Endothelial cell of umbilical vein (primary cell): ENCODE results near the gene N4BP3. TPM values are rescaled to one million over a fixed set of nuclear protein-coding genes. Genes with fewer than 3 reads are reported as not detected.

Experiments
- BruUV-seq: library from RNA; stranded (reverse); fragments of 400-500 nt; replicated peaks from 2 replicates; lab custom pipeline; 2021; lab: Mats Ljungman, UMichigan
- CTCF ChIA-PET: fragments of 300-600, 350-600 bp; sonication (Branson Sonifier 250); formaldehyde crosslinking; loops from one replicate; lab custom pipeline; 2021; ENCODE audit warnings: antibody characterized with exemption, inconsistent platforms; lab: Charles Lee
- POLR2A ChIA-PET: fragments of 300-600, 350-600 bp; sonication (Branson Sonifier 250); formaldehyde crosslinking; loops from one replicate; lab custom pipeline; 2021; ENCODE audit warnings: antibody characterized with exemption, inconsistent platforms; lab: Charles Lee
- DNase-seq: peaks from one replicate; pipeline ENCODE4 v3.0.0-alpha.2; 2011; ENCODE audit warnings: low read depth, low spot score
- FAIRE-seq: peaks from 2 replicates; lab custom pipeline; 2011; peaks lifted over from hg19 to GRCh38; lab: Jason Lieb, UNC
- H2AFZ ChIP-seq: 2 replicates; pipeline ENCODE4 v1.6.0; 2012; ENCODE audit warnings: low read depth, low read length, control low read depth, inconsistent platforms
- H3K27ac ChIP-seq: 2 replicates; pipeline ENCODE4 v1.5.1; 2011; ENCODE audit warnings: low read depth, mild to moderate bottlenecking, control low read depth, low read length, moderate library complexity; ENCODE audit not compliant: insufficient read depth
- H3K27me3 ChIP-seq, 2 experiments: 2 replicates each; pipeline versions ENCODE4 v1.6.0 to v1.6.1; 2011; ENCODE audit warnings: low read length in 2 of 2, mixed read lengths in 1 of 2; ENCODE audit not compliant: control insufficient read depth in 2 of 2, insufficient read depth in 2 of 2
- H3K36me3 ChIP-seq, 2 experiments: 2 replicates in 1 of 2; 3 replicates in 1 of 2; pipeline ENCODE4 v1.5.1; 2011; ENCODE audit warnings: low read length in 2 of 2, mild to moderate bottlenecking in 1 of 2, moderate library complexity in 1 of 2; ENCODE audit not compliant: control insufficient read depth in 2 of 2, insufficient read depth in 2 of 2; ENCODE audit errors: extremely low read depth in 1 of 2
- H3K4me1 ChIP-seq: 3 replicates; pipeline ENCODE4 v1.5.1; 2011; ENCODE audit warnings: mild to moderate bottlenecking, low read length; ENCODE audit not compliant: control insufficient read depth, insufficient read depth; ENCODE audit errors: extremely low read depth
- H3K4me2 ChIP-seq: 2 replicates; pipeline ENCODE4 v1.6.1; 2011; ENCODE audit warnings: low read length, control low read depth, mixed read lengths; ENCODE audit not compliant: insufficient read depth
- H3K4me3 ChIP-seq, 3 experiments: fragments of 200-600 bp in 1 of 3; sonication (generic), shearing (Covaris generic) in 1 of 3; replicated peaks in 1 of 3; 2 replicates each; pipeline ENCODE4 v1.5.1; 2011 to 2016; ENCODE audit warnings: control low read depth in 3 of 3, low read length in 3 of 3, mild to moderate bottlenecking in 2 of 3, inconsistent platforms in 1 of 3, low read depth in 1 of 3, moderate library complexity in 1 of 3; ENCODE audit not compliant: insufficient read depth in 1 of 3
- H3K79me2 ChIP-seq: 2 replicates; pipeline ENCODE4 v1.6.0; 2012; ENCODE audit warnings: low read length, inconsistent platforms; ENCODE audit not compliant: control insufficient read depth, insufficient read depth
- H3K9ac ChIP-seq: replicated peaks from 2 replicates; pipeline ENCODE3; 2011; ENCODE audit warnings: low read length, control low read depth; ENCODE audit not compliant: insufficient read depth; ENCODE audit errors: extremely low read depth
- H3K9me1 ChIP-seq: replicated peaks from 3 replicates; pipeline ENCODE4 v1.6.0; 2011; ENCODE audit warnings: mild to moderate bottlenecking, low read length; ENCODE audit not compliant: control insufficient read depth, insufficient read depth; ENCODE audit errors: extremely low read depth
- H3K9me3 ChIP-seq: replicated peaks from 2 replicates; pipeline ENCODE4 v1.5.1; 2012; ENCODE audit warnings: low read length, inconsistent platforms; ENCODE audit not compliant: control insufficient read depth, insufficient read depth
- H4K20me1 ChIP-seq: replicated peaks from 2 replicates; pipeline ENCODE3; 2011; ENCODE audit warnings: mild to moderate bottlenecking, low read length; ENCODE audit not compliant: control insufficient read depth, insufficient read depth; ENCODE audit errors: extremely low read depth
- FOS ChIP-seq: IDR thresholded peaks from 2 replicates; pipeline ENCODE4 v1.6.1; 2011; ENCODE audit warnings: mild to moderate bottlenecking, low read length, moderate library complexity, borderline replicate concordance; ENCODE audit not compliant: insufficient read depth
- GATA2 ChIP-seq: IDR thresholded peaks from 2 replicates; pipeline ENCODE4 v1.7.0; 2011; ENCODE audit warnings: low read depth, mild to moderate bottlenecking, moderate library complexity, mixed read lengths, low read length; ENCODE audit not compliant: insufficient read length, insufficient read depth
- JUN ChIP-seq: IDR thresholded peaks from 2 replicates; pipeline ENCODE4 v1.6.1; 2011; ENCODE audit warnings: borderline replicate concordance, low read depth; ENCODE audit not compliant: insufficient read length, insufficient read depth
- MYC ChIP-seq: IDR thresholded peaks from one replicate; pipeline ENCODE4 v1.6.1; 2011; ENCODE audit warnings: mild to moderate bottlenecking, low read depth, low read length
- dilution Hi-C: fragments of 300-500 bp; cut with MboI; formaldehyde crosslinking; loops from one replicate; pipeline ENCODE4 v1.15.0; 2019; ENCODE audit warnings: low sequenced_read_pairs; ENCODE audit not compliant: extremely low pct_ligation_motif_present
- intact Hi-C: fragments of 100-400 bp; cut with micrococcal nuclease; formaldehyde crosslinking; loops from one replicate; pipeline ENCODE4 v1.10.0; 2022
- polyA plus RNA-seq, 4 experiments: library from polyadenylated mRNA; depleted of rRNA in 3 of 4; stranded (reverse) in 3 of 4; unstranded in 1 of 4; fragments of >200 nt; gene quantifications; 2 replicates each; pipeline versions ENCODE4 v1.2.1 to v1.2.3, GENCODE V29; 2011 to 2012; ENCODE audit warnings: missing spikeins in 1 of 4
- total RNA-seq: library from RNA; stranded (reverse); gene quantifications from 2 replicates; pipeline ENCODE4 v1.2.3, GENCODE V29; 2021
- TF ChIP-seq, protein P1 (sequence below), 2 donors: IDR thresholded peaks; 1 replicate in 1 of 2; 2 replicates in 1 of 2; pipeline ENCODE4 v1.5.1; 2011; ENCODE audit warnings: low read length in 2 of 2, mild to moderate bottlenecking in 2 of 2, moderate library complexity in 2 of 2, control low read depth in 1 of 2, inconsistent platforms in 1 of 2, low read depth in 1 of 2; ENCODE audit not compliant: insufficient read depth in 1 of 2; ENCODE audit errors: extremely low read depth in 1 of 2

The N4BP3 gene
- total and polyA plus RNA-seq, 2 donors (not counting 3 experiments of a cell fraction or from before 2014, with no cell fraction given): 11.8 to 38.2 TPM

DNA sequence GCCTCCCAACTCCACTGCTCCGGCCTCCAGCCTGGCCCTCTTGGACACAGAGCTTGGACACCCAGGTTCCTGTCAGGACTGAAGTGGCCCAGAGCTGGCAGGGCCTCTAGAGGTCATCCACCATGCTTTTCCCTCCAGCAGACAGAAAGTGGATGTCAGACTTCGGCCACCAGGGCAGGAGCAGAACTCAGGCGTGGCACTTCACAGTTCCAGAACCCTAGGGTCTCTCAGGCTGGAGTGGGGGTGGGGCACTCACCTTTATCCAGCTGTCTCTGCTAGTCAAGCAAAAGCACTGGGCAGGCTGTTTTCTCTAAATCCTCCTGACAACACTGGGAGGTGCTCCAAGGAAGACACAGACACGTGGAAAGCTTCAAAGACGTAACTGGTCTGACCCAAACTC lies 35.6 kb upstream of the N4BP3 start:
- H3K79me2 ChIP-seq: no peaks in the 10 kb centered on the region
- no peaks in the 10 kb centered on the region for H3K36me3 ChIP-seq
- no peaks in the 10 kb centered on the region for H4K20me1 ChIP-seq
- no TSS peak for BruUV-seq
- TF ChIP-seq, protein P1, sequence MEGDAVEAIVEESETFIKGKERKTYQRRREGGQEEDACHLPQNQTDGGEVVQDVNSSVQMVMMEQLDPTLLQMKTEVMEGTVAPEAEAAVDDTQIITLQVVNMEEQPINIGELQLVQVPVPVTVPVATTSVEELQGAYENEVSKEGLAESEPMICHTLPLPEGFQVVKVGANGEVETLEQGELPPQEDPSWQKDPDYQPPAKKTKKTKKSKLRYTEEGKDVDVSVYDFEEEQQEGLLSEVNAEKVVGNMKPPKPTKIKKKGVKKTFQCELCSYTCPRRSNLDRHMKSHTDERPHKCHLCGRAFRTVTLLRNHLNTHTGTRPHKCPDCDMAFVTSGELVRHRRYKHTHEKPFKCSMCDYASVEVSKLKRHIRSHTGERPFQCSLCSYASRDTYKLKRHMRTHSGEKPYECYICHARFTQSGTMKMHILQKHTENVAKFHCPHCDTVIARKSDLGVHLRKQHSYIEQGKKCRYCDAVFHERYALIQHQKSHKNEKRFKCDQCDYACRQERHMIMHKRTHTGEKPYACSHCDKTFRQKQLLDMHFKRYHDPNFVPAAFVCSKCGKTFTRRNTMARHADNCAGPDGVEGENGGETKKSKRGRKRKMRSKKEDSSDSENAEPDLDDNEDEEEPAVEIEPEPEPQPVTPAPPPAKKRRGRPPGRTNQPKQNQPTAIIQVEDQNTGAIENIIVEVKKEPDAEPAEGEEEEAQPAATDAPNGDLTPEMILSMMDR (IDR thresholded peaks at IDR 0.05; ENCODE audit: extremely low read depth in 1 of 2, insufficient read depth in 1 of 2, low read depth in 1 of 2, low read length in 2 of 2): no peak
- TF ChIP-seq GATA2 (no peak), FOS (no peak), MYC (no peak), JUN (no peak)
- no peaks in the 10 kb centered on the region for H3K9me1 ChIP-seq
- H3K27ac ChIP-seq: no peak overlapping the region
- H3K4me2 ChIP-seq: no peak overlapping the region
- H3K27me3 ChIP-seq: peaks cover 0 to 3% of the 10 kb centered on the region in 2 experiments
- no peak overlapping the region for H3K9ac ChIP-seq
- dilution Hi-C loops: no loop called here
- intact Hi-C loops: loop anchor here (2.0 kb wide), 1 partner anchor 35 kb away; the partner anchor contains the start of gene N4BP3
- H3K4me3 ChIP-seq: no peak overlapping the region
- DNase-seq: no peak
- no peaks in the 10 kb centered on the region for H3K4me1 ChIP-seq
- H3K9me3 ChIP-seq: no peaks in the 10 kb centered on the region
- no peak for FAIRE-seq
- ChIA-PET CTCF (interaction anchor here (0.6 to 5.8 kb wide), 8 partner anchors 28 to 107 kb away, joined by 3 to 200 read pairs (median 25); partner anchors contain the start of gene N4BP3), POLR2A (interaction anchor here (1.6 kb wide), 1 partner anchor 126 kb away, joined by 7 read pairs; the partner anchor contains the start of gene HNRNPAB)
- H2AFZ ChIP-seq: no peak overlapping the region
